Suprapubic skin (tissue), 4 donors: Measurements from ENCODE around the gene EEF1A2. TPM values are rescaled to one million over a fixed set of nuclear protein-coding genes. Genes with fewer than 3 reads are reported as not detected.

Source experiments
- DNase-seq, 2 donors: peaks; one replicate each; pipeline ENCODE4 v3.0.0-alpha.2; 2019; ENCODE audit warnings: low spot score in 2 of 2
- H3K27ac ChIP-seq: fragments of 200-600 bp; sonication (generic); one replicate; pipeline ENCODE4 v1.5.1; 2019
- H3K27me3 ChIP-seq: fragments of 200-600 bp; sonication (generic); one replicate; pipeline ENCODE4 v1.5.1; 2019
- H3K36me3 ChIP-seq: fragments of 200-600 bp; sonication (generic); one replicate; pipeline ENCODE4 v1.5.1; 2019
- H3K4me1 ChIP-seq: fragments of 200-600 bp; sonication (generic); one replicate; pipeline ENCODE4 v1.5.1; 2019
- H3K4me3 ChIP-seq: fragments of 200-600 bp; sonication (generic); one replicate; pipeline ENCODE4 v1.5.1; 2019; ENCODE audit warnings: mild to moderate bottlenecking
- H3K9me3 ChIP-seq: fragments of 200-600 bp; sonication (generic); one replicate; pipeline ENCODE4 v1.5.1; 2019
- EP300 ChIP-seq: sonication (generic); formaldehyde crosslinking; IDR thresholded peaks from one replicate; pipeline ENCODE4 v1.6.1; 2017; ENCODE audit warnings: antibody characterized with exemption
- POLR2A ChIP-seq, 2 donors: fragments of 450-650 bp; IDR thresholded peaks; one replicate each; pipeline ENCODE4 v1.6.1; 2017; ENCODE audit warnings: antibody characterized with exemption in 2 of 2, mild to moderate bottlenecking in 2 of 2, moderate library complexity in 2 of 2
- POLR2AphosphoS5 ChIP-seq, 3 donors: sonication (generic); formaldehyde crosslinking; IDR thresholded peaks; one replicate each; pipeline ENCODE4 v1.6.1; 2017; ENCODE audit warnings: antibody characterized with exemption in 3 of 3
- WGBS: methylation state at CpG from one replicate; pipeline ENCODE4 v1.1.5; 2018; 5-methylcytosine and 5-hydroxymethylcytosine counted together
- total RNA-seq, 4 donors: library from RNA; depleted of rRNA; stranded (reverse); fragments of >200 nt; gene quantifications; one replicate each; pipeline ENCODE4 v1.1.0, GENCODE V29; 2016
- TF ChIP-seq, protein P1 (sequence below), 2 donors: fragments of 200-600 bp in 1 of 2; fragments of 450-650 bp in 1 of 2; sonication (generic) in 1 of 2; IDR thresholded peaks; one replicate each; pipeline ENCODE4 v1.5.1; 2016 to 2019; ENCODE audit warnings: antibody characterized with exemption in 2 of 2, mild to moderate bottlenecking in 1 of 2, moderate library complexity in 1 of 2

EEF1A2 gene
- total RNA-seq, 4 donors from 2014 or later: 4.8 to 13.4 (median 12.0) TPM

DNA sequence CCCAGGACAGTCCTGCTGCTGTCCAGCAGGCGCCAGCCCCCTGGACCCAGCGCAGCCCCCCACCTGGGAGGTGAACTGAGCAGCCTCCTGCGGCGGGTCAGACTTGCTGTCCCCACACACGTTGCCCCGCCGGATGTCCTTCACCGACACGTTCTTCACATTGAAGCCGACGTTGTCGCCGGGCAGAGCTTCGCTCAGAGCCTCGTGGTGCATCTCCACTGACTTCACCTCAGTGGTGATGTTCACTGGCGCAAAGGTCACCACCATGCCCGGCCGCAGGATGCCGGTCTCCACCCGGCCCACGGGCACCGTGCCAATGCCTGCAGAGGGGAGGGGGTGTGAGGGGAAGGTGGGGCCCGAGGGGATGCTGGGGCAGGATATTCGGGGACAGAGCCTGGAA, 8.5 kb downstream of the EEF1A2 start:
- TF ChIP-seq POLR2A (IDR thresholded peaks at IDR 0.05): no peak
- TF ChIP-seq, protein P1, sequence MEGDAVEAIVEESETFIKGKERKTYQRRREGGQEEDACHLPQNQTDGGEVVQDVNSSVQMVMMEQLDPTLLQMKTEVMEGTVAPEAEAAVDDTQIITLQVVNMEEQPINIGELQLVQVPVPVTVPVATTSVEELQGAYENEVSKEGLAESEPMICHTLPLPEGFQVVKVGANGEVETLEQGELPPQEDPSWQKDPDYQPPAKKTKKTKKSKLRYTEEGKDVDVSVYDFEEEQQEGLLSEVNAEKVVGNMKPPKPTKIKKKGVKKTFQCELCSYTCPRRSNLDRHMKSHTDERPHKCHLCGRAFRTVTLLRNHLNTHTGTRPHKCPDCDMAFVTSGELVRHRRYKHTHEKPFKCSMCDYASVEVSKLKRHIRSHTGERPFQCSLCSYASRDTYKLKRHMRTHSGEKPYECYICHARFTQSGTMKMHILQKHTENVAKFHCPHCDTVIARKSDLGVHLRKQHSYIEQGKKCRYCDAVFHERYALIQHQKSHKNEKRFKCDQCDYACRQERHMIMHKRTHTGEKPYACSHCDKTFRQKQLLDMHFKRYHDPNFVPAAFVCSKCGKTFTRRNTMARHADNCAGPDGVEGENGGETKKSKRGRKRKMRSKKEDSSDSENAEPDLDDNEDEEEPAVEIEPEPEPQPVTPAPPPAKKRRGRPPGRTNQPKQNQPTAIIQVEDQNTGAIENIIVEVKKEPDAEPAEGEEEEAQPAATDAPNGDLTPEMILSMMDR (IDR thresholded peaks at IDR 0.05): no peak
- TF ChIP-seq POLR2AphosphoS5 (IDR thresholded peaks at IDR 0.05): no peak
- TF ChIP-seq EP300: no peak
- no peak overlapping the region for H3K27ac ChIP-seq
- DNase-seq: no peak
- H3K4me3 ChIP-seq: no peak overlapping the region
- H3K9me3 ChIP-seq: no peaks in the 10 kb centered on the region
- H3K27me3 ChIP-seq: peaks cover 72% of the 10 kb centered on the region
- H3K4me1 ChIP-seq: peaks cover 3% of the 10 kb centered on the region
- 79% methylated on average over 20 of the region's 24 CpGs for WGBS
- no peaks in the 10 kb centered on the region for H3K36me3 ChIP-seq

- TF ChIP-seq, protein P1 (IDR thresholded peaks at IDR 0.05): no peak
- no peak for TF ChIP-seq POLR2AphosphoS5 (IDR thresholded peaks at IDR 0.05)
- TF ChIP-seq POLR2A (IDR thresholded peaks at IDR 0.05): no peak
- no peak for TF ChIP-seq EP300
- no peak for DNase-seq
- 64% methylated on average over 12 of the region's 83 CpGs for WGBS
- Histone ChIP-seq H3K27me3 (peaks cover 88% of the 10 kb centered on the region), H3K4me3 (no peak overlapping the region), H3K4me1 (peaks cover 3% of the 10 kb centered on the region), H3K27ac (no peak overlapping the region), H3K36me3 (no peaks in the 10 kb centered on the region), H3K9me3 (no peaks in the 10 kb centered on the region)
These were observed 10.3 kb downstream of the EEF1A2 start for GRCh38 chr20:63488315-63489251.

GRCh38 chr20:63487781-63488241, 11.1 kb downstream of the EEF1A2 start:
- Histone ChIP-seq H3K27ac (no peak overlapping the region), H3K4me1 (peaks cover 3% of the 10 kb centered on the region), H3K36me3 (no peaks in the 10 kb centered on the region), H3K27me3 (peaks cover 88% of the 10 kb centered on the region), H3K9me3 (no peaks in the 10 kb centered on the region), H3K4me3 (no peak overlapping the region)
- no peak for DNase-seq
- WGBS: no CpG with 5 or more reads among the region's 40 CpGs
- TF ChIP-seq, protein P1 (IDR thresholded peaks at IDR 0.05): no peak
- TF ChIP-seq POLR2AphosphoS5 (IDR thresholded peaks at IDR 0.05): no peak
- TF ChIP-seq POLR2A (IDR thresholded peaks at IDR 0.05): no peak
- no peak for TF ChIP-seq EP300

DNA sequence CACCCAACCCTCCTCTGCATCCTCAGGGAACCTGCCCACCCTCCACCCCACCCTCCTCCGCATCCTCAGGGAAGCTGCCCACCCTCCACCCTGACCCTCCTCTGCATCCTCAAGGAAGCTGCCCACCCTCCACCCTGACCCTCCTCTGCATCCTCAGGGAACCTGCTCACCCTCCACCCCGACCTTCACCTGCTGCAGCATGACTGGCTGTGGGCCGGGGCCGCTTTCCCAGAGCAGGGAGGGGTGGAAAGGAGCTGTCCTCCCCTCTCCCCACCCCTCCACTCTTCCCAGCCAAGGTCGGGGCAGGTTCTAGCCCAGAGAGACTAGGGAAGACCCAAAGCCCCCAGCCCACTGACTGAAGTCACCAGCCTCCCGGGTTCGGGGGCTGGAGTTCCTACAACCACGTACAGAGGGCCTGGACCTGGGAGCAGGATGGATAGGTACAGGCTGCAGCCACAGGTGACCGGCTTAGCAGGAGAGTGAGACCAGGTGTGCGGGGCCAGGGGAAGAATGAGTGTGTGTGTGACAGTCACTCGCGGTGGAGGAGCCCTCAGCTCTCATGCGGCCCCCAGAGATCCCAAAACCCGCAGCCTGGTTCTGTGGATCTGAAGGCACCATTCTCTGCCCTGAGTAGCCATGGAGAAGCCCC, 11.6 kb downstream of the EEF1A2 start:
- Histone ChIP-seq H3K4me3 (no peak overlapping the region), H3K9me3 (no peaks in the 10 kb centered on the region), H3K27me3 (peaks cover 93% of the 10 kb centered on the region), H3K27ac (no peak overlapping the region), H3K4me1 (peaks cover 3% of the 10 kb centered on the region), H3K36me3 (no peaks in the 10 kb centered on the region)
- TF ChIP-seq, protein P1 (IDR thresholded peaks at IDR 0.05): no peak
- TF ChIP-seq POLR2A (IDR thresholded peaks at IDR 0.05) (no peak), POLR2AphosphoS5 (IDR thresholded peaks at IDR 0.05) (no peak), EP300 (no peak)
- 49% methylated on average over 7 of the region's 14 CpGs for WGBS
- no peak for DNase-seq
